HCT116 (cell line): Measurements from ENCODE around the gene OOSP4A.

Experiments
- EGR1 ChIP-seq: IDR thresholded peaks from 2 replicates; pipeline ENCODE4 v1.6.1; 2012; ENCODE audit warnings: low read depth
- JUND ChIP-seq: IDR thresholded peaks from 2 replicates; pipeline ENCODE4 v1.6.1; 2012
- POLR2A ChIP-seq: IDR thresholded peaks from 2 replicates; pipeline ENCODE4 v1.7.0; 2011; ENCODE audit warnings: borderline replicate concordance; ENCODE audit not compliant: insufficient read depth, insufficient read length; ENCODE audit errors: extremely low read depth
- YY1 ChIP-seq: IDR thresholded peaks from 2 replicates; pipeline ENCODE4 v1.6.1; 2011; ENCODE audit warnings: low read length, low read depth, moderate library complexity, mild to moderate bottlenecking; ENCODE audit not compliant: insufficient replicate concordance; ENCODE audit errors: extremely low read depth
- TF ChIP-seq, protein P1 (sequence below), 3 experiments: fragments of 200-600 bp in 1 of 3; sonication (generic) in 1 of 3; IDR thresholded peaks in 2 of 3; conservative IDR thresholded peaks in 1 of 3; 2 replicates each; pipeline ENCODE4 v1.5.1; 2012 to 2017; ENCODE audit warnings: low read depth in 2 of 3, low read length in 2 of 3, antibody characterized with exemption in 1 of 3, borderline replicate concordance in 1 of 3, control low read depth in 1 of 3, mild to moderate bottlenecking in 1 of 3, mixed read lengths in 1 of 3, mixed run types in 1 of 3, moderate library complexity in 1 of 3; ENCODE audit not compliant: insufficient read depth in 1 of 3

DNA sequence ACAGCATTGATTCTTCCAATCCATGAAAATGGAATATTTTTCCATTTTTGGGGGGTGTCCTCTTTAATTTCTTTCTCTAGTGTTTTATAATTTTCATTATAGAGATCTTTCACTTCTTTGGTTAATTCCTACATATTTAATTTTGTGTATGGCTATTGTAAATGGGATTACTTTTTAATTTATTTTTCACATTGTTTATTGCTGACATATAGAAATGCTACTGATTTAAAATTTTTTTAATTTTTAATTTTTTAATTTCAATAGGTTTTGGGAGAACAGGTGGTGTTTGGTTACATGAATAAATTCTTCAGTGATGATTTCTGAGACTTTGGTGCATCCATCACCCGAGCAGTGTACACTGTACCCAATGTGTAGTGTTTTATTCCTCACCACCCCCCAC is 26.6 kb downstream of the OOSP4A start:
- TF ChIP-seq, protein P1, sequence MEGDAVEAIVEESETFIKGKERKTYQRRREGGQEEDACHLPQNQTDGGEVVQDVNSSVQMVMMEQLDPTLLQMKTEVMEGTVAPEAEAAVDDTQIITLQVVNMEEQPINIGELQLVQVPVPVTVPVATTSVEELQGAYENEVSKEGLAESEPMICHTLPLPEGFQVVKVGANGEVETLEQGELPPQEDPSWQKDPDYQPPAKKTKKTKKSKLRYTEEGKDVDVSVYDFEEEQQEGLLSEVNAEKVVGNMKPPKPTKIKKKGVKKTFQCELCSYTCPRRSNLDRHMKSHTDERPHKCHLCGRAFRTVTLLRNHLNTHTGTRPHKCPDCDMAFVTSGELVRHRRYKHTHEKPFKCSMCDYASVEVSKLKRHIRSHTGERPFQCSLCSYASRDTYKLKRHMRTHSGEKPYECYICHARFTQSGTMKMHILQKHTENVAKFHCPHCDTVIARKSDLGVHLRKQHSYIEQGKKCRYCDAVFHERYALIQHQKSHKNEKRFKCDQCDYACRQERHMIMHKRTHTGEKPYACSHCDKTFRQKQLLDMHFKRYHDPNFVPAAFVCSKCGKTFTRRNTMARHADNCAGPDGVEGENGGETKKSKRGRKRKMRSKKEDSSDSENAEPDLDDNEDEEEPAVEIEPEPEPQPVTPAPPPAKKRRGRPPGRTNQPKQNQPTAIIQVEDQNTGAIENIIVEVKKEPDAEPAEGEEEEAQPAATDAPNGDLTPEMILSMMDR (IDR thresholded peaks at IDR 0.05 in 2 of 3, conservative IDR thresholded peaks at IDR 0.05 in 1 of 3; ENCODE audit: borderline replicate concordance in 1 of 3, insufficient read depth in 1 of 3, low read depth in 2 of 3, low read length in 2 of 3) = no peak
- no peak for TF ChIP-seq JUND
- no peak for TF ChIP-seq YY1
- no peak for TF ChIP-seq EGR1
- TF ChIP-seq POLR2A = no peak
